Measurements from ENCODE around the gene CPXM1. TPM values are rescaled to one million over a fixed set of nuclear protein-coding genes. Genes with fewer than 3 reads are reported as not detected.

CPXM1 gene
- total RNA-seq, 1 donor from 2014 or later, result 0.69 TPM

GRCh38 chr20:2762578-2763131, 37.8 kb downstream of the CPXM1 start:
- no peaks in the 10 kb centered on the region for H3K4me1 ChIP-seq
- H3K4me3 ChIP-seq, result no peak overlapping the region
- no peak for DNase-seq
- H3K36me3 ChIP-seq, result no peaks in the 10 kb centered on the region
- H3K27me3 ChIP-seq (ENCODE audit: low read depth), result peaks cover 95% of the 10 kb centered on the region
- TF ChIP-seq CTCF (IDR thresholded peaks at IDR 0.05; ENCODE audit: borderline replicate concordance), result no peak
- no peak overlapping the region for H3K27ac ChIP-seq (replicated peaks)
- no peaks in the 10 kb centered on the region for H3K9me3 ChIP-seq (replicated peaks)
- intact Hi-C loops (cut with micrococcal nuclease), result no loop called here

GRCh38 chr20:2761885-2762284, 38.5 kb downstream of the CPXM1 start:
- Histone ChIP-seq H3K4me3 (no peak overlapping the region), H3K4me1 (no peaks in the 10 kb centered on the region), H3K27ac (replicated peaks) (no peak overlapping the region), H3K9me3 (replicated peaks) (no peaks in the 10 kb centered on the region), H3K27me3 (ENCODE audit: low read depth) (peaks cover 97% of the 10 kb centered on the region), H3K36me3 (no peaks in the 10 kb centered on the region)
- no peak for DNase-seq
- TF ChIP-seq CTCF (IDR thresholded peaks at IDR 0.05; ENCODE audit: borderline replicate concordance), result no peak
- intact Hi-C loops (cut with micrococcal nuclease), result no loop called here

- no peak for TF ChIP-seq CTCF (IDR thresholded peaks at IDR 0.05; ENCODE audit: borderline replicate concordance)
- Histone ChIP-seq H3K4me3 (no peak overlapping the region), H3K9me3 (replicated peaks) (no peaks in the 10 kb centered on the region), H3K27me3 (ENCODE audit: low read depth) (peaks cover 97% of the 10 kb centered on the region), H3K27ac (replicated peaks) (no peak overlapping the region), H3K4me1 (no peaks in the 10 kb centered on the region), H3K36me3 (no peaks in the 10 kb centered on the region)
- DNase-seq, result no peak
- intact Hi-C loops (cut with micrococcal nuclease), result no loop called here
These were observed 39.5 kb downstream of the CPXM1 start for GRCh38 chr20:2760952-2761305.

GRCh38 chr20:2760297-2760951, 40.0 kb downstream of the CPXM1 start:
- Histone ChIP-seq H3K4me3 (no peak overlapping the region), H3K36me3 (no peaks in the 10 kb centered on the region), H3K9me3 (replicated peaks) (no peaks in the 10 kb centered on the region), H3K27ac (replicated peaks) (no peak overlapping the region), H3K27me3 (ENCODE audit: low read depth) (peaks cover 97% of the 10 kb centered on the region), H3K4me1 (no peaks in the 10 kb centered on the region)
- intact Hi-C loops (cut with micrococcal nuclease), result no loop called here
- no peak for TF ChIP-seq CTCF (IDR thresholded peaks at IDR 0.05; ENCODE audit: borderline replicate concordance)
- DNase-seq, result no peak

GRCh38 chr20:2759603-2760296, 40.7 kb downstream of the CPXM1 start:
- Histone ChIP-seq H3K27me3 (ENCODE audit: low read depth) (peaks cover 97% of the 10 kb centered on the region), H3K27ac (replicated peaks) (no peak overlapping the region)

More at GRCh38 chr20:2759603-2760296, 40.7 kb downstream of the CPXM1 start:
- Histone ChIP-seq H3K36me3 (no peaks in the 10 kb centered on the region), H3K4me1 (no peaks in the 10 kb centered on the region), H3K4me3 (no peak overlapping the region), H3K9me3 (replicated peaks) (no peaks in the 10 kb centered on the region)
- no peak for TF ChIP-seq CTCF (IDR thresholded peaks at IDR 0.05; ENCODE audit: borderline replicate concordance)
- intact Hi-C loops (cut with micrococcal nuclease), result no loop called here
- no peak for DNase-seq

Data from left ventricle myocardium inferior (tissue), 1 donor.